Fibroblast of skin of left quadriceps (primary cell): ENCODE measurements around the gene SLX9.

ENCODE experiments used
- DNase-seq, 2 experiments: peaks; one replicate each; pipeline ENCODE4 v3.0.0-alpha.2; 2013; ENCODE audit warnings: low read depth in 2 of 2

The SLX9 gene

GRCh38 chr21:44989943-44990780 is 50.3 kb downstream of the SLX9 start:
- no peak for DNase-seq

GRCh38 chr21:44990921-44991320 is 51.1 kb downstream of the SLX9 start:
- DNase-seq: no peak

DNA sequence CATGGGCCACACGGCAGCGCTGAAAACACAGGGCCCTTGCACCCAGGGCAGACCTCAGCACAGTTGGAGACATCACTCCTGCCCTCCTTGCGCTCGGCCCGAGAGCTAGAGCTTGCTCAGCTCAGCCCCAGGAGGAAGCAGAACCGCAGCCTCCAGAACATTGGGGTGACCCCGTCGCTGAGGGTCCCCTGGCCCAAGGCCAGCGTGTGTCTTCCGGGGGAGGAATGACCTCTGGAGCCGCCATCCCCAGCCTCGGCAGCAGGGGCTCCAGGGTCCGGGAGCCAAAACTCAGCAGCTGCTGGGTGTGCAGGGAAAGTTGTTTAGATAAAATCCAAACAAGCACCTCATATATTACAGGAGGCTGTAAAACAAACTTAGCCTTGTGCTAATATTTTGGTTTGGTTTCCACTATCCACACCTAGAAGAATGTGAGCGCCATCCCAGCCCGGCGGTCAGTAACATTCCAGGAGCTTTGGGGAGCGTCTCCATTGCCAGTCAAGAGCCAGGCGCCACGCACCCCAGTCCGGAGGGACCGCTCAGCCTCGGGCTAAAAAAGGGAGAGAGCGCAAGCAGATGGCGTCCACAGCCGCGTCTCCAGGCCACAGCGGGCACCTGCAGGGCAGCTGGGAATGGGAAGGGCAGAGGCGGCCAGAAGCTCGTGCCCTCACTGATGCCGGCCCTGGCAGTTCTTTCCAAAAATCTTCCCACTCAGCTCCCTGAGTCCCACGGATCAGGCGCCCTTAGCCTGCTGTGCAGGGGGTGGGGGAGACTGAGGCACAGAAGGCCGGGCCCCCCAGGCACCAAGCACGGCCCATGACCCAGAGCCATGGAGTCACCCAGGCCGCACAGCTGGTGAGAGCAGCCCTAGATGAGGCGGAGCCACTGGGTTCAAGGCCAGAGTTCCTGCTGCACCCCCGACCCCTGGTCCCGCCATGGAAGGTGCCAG is 52.0 kb downstream of the SLX9 start:
- DNase-seq: no peak

GRCh38 chr21:44992608-44993031 is 52.8 kb downstream of the SLX9 start:
- no peak for DNase-seq

DNA sequence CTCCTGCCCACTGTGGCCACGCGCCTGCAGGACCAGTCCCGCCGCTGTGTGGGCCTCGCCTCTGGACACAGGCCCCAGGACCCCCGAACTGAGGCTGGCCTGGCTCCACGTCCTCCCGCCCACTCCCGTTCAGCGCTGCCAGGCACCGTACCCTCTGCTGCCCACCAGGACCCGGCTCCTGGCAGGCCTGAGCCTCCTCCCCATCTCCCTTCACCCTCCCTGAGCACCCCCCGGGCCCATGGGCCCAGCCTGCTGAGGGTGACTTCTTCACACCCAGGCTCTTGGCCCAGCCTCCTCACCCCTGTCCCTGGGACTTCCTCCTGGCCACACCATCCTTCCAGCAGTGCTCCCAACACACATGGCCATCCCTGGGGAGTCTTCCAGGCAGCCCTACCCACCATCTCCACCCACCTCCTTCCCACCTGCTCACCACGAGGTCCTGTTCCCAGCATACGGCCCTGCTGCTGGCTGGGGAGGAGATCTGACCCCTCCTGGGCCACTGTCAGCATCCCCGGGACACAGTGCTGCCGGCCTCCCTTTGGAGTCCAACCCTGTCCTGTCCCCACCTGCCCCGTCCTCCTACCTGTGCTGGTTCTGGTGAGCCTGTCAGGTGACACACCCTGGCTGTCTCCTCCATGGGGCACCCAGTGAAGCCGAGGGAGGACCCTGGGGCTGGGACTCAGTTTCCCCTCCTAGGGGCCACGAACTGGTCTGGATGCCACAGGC is 53.7 kb downstream of the SLX9 start:
- DNase-seq: no peak

DNA sequence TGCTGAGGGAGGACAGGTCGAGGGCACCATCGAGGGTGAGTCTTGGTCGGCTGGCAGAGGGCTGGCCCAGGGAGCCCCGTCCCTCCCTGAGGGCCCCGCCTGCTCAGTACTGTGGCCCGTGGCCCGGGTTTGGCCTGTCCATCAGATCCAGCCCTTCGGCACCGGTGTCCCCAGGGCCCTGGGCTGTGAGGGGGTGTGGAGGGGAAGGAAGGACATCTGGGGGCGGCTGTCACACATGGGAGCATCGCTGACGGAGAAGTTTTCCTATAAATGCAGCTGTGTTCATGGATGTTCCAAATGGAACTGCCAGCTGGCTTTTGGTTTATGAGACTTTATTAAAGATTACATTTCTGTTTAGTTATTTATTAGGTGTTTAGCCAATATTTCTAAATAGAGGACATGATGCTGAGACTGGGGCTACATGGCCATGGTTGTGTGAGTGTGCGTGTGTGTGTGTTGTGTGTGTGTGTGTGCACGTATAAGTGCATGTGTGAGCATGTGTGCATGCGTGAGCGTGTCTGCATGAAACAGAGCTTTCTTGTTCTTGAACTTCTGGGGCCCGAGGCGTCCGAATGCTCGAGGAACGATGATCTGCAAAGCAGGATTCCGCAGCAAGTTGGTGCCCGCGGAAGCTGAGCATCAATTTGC is 54.3 kb downstream of the SLX9 start:
- no peak for DNase-seq

DNA sequence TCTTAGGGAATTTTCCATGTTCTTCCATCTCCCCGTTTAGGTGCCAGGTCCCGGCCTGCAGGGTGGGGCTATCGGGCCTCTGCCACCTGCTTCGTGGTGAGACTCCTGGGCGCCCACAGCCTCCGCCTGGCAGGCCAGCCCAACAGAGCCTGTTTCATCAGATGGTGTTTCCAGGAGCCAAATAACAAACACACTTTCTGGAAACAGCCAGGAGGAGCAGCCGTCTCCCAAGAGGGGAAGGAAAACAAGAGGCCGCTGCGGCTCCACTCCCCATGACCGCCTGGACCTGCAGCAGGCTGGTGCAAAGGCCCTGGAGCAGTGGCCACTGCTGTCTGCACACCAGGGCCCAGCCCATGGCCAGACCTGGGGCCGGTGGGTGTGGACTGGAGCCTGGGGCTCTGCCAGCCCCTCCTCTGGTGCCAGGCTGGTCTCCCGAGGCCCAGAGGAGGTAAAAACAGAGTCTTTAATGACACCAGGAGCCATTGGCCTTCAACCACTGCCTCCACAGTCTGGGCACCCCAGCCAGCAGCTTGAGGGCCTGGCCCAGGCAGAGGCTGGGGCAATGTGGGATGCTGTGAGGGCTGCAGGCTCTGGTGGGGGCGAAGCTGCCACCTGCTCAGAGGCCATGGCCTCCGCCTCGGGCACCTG is 55.0 kb downstream of the SLX9 start:
- no peak for DNase-seq

DNA sequence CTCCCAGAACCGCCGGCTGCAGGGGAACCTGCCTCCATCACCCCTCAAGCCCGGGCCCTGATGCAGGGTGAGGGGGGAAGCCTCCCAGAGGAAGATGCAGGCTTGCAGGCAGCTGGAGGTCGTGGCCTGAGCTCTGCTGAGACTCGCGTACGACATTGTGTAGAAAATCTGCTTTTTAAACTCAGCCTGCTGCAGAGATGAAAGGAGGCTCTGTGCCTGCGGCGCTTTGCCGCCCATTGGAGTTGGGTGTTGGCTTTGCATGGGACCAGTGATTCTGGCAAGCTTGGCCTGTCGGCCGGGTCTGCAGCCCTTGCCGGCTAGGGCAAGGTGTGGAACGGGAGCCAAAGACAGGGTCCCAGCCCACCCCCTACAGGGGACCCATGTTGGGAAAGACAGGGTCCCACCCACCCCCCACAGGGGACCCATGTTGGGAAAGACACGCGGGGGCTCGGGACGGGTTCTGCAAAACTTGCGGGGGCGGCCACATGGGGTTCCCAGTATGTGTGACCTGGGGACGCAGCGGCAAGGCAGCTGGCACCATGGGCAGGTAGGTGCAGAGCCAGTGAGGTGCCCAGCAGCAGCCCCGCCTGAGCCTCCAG is 55.6 kb downstream of the SLX9 start:
- DNase-seq: no peak

- DNase-seq: no peak
These were observed 56.3 kb downstream of the SLX9 start for GRCh38 chr21:44996096-44996495.

DNA sequence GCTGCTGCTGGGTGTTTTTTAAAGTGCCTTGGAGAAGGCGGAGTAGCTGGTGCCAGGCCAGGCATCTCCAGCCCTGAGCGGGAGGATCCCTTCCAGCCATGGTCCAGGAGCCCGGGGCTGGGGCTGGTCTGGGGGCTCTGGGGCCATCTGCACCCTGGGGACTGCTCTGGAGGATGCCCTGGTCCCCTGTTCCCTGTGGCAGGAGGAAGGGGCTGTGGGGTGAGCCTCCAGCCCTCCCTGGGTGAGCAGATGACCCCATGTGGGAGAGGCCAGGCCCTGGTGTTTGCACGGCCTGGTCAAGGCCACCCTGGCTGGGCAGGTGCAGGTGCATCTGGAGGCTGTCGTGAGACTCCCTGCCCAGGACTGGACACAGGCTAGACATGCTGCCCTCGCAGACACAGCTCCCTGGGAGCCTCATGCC is 56.7 kb downstream of the SLX9 start:
- DNase-seq: no peak

GRCh38 chr21:44996983-44997936 is 57.4 kb downstream of the SLX9 start:
- DNase-seq: no peak

DNA sequence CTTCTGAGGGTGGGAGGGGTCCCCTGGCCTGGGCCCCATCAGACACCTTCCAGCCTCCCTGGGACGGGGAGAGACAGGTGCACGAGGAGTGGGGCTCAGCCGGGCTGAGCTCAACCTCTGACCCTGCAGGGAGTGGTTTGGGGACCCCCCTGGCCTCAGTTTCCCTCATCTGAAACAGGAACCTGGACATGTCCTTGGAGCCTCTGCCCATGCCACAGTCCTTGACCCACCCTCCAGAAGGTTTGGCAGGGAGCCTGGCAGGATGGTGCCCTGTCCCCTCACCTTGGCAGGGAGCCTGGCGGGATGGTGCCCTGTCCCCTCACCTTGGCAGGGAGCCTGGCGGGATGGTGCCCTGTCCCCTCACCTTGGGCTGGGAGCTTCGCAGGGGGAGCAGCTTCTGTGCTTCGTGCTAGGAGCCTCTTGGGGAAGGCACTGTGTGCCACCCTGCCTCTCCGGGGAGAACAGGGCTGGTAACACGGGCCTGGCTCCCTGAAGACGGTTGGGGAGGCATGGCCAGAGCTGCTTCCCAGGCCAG is 58.3 kb downstream of the SLX9 start:
- no peak for DNase-seq

DNA sequence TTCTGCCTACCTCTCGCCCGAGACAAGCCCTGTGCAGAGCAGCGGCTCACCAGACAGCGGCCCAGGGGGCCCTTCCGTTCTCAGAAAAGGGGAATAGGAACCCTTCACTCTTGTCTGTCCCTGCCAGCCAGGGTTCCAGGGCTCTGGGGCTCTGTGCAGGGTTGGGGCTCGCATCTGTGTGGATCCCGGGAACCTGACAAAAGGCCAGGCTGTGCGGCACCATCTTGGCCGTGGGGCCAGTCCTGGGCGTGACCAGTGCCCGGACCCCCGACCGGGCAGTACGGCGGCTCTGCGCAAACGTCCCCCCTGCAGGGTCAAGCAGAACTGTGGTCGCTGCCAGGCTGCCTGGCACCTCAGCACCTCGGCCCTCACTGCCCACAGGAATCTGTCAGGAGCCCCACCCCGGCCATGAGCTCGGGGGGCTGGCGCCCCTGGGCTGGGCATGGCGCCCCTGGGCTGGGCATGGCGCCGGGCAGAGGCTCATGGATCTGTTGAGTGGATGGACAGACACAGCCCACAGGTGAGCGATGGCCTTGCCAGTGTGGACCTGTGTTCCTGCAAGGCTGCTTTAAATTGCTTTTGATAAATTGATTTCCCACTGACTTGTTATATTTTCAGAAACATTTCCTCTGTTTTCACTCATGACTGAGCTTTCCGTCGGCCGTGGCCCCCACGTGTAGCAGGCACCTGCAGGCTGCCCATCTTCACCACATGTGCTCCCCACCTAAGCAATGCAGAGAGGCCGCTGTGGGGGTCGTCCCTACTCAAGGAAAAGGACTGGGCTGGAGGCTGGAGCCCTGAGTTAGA is 59.0 kb downstream of the SLX9 start:
- no peak for DNase-seq

DNA sequence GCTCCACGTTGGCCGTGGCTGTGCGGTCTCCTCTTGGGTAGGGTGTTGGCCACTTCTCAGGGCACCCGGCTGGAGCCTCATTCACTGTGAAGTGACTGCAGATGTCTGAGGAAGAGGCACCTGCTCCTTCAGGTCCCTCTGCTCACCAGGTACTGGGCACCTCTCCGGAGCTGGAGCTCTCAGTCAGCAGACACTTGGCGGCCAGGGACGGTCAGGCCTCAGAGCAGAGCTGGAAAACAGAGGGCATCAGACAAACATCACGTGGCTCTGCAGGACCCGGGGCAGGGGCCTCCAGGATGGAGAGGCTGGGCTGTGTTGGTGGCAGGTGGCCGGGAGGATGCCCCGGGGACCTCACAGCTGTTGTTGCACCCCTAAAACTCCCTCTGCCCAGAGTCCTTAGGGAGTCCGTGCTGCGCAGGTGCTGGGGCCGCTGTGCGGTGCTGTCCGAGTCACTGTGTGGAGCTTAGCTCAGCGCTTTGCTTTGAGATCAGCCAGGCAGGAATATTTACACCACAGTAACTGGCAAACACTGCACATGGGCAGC is 59.7 kb downstream of the SLX9 start:
- no peak for DNase-seq

DNA sequence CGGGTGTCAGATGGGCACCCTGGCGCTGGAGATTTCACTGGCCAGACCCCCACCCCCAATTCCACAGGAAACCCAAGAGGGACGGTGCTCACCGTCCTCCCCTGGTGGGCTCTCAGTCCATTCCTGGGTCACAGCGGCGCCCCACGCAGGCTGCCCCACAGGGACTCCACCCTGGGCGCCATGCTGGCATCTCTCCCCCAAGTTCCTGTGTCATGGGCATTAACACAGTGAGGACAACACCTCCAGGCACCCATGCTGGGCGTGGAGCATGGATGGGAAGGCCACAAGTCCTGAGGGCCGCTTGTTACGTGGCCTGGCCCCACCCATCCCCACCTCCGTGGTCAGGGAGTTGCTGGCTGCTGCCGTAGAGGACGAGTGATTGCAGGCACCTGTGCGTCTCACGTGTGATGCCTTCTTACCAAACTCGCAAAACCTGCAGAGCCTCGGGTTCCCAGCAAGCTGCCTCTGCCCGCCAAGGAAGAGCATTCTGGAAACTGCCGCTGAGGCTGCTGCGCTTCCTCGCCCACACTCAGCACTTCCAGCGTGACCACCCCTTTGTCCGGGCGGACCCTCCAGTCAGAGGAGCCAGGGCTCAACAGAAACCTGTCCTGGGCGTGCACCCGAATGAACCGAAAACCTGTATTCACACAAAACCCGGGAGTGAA is 60.3 kb downstream of the SLX9 start:
- DNase-seq: no peak

DNA sequence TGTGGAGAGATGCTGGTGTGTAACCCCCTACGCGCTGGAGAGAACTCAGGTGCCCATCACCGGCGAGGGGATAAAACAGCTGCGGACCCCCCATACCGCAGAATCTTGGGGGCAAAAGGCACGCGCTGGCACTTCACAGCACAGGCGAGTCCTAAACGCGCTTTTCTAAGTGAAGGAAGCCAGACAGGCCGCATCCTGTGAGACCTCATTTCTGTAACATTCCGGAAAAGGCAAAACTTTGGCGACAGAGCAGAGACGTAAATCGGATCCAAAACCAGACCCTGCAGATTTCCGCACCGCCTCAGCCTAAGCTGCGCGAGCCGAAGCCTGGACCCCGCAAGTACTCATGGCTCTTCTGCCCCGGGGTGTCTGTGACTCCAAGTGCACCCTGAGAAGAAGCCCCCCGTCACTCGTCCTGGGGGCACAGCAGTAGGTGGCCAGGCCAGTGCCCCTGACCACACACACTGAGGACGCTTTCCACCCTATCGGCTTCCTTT is 60.9 kb downstream of the SLX9 start:
- DNase-seq: no peak
